Measurements from ENCODE around the gene ARHGAP35. TPM values are rescaled to one million over a fixed set of nuclear protein-coding genes. Genes with fewer than 3 reads are reported as not detected.

The ARHGAP35 gene
- total and polyA plus RNA-seq, 10 of the 15 experiments (the other 5 are each of a cell fraction or from before 2014, with no cell fraction given) = 0.85 to 29.9 (median 11.5) TPM

DNA sequence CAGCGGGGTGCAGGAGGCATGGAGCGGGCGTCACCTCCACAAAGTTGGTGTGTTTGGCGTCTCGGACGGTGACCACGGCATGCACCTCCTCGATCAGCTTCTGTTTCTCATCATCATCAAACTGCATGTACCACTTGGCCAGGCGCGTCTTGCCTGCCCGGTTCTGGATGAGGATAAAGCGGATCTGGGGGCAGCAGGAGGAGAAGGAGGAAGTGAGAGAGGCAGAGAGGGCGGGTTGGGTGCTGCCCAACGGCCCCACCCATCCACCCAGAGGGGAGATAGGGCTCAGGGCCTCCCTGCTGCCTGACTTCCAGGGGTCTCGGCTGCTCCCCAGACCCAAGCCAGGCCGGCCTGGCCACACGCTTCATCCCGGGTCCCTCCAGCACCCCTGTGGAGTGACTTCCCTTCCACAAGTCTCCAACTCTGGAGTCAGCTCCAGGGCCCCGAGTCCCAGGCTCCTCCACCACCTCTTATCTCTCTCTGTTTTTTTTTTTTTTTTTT lies 14.8 kb upstream of the ARHGAP35 start:
- H3K4me3 ChIP-seq = no peak overlapping the region
- TF ChIP-seq SPI1 (IDR thresholded peaks at IDR 0.05; ENCODE audit: borderline replicate concordance, insufficient read depth, low read depth, low read length) = peak; percentile 78; the same call in 1 of the 2 replicates
- no peak for TF ChIP-seq MYC (IDR thresholded peaks at IDR 0.05; ENCODE audit: insufficient read depth, insufficient read length, insufficient replicate concordance, low read length, severe bottlenecking)
- H3K4me1 ChIP-seq (ENCODE audit: control insufficient read depth, insufficient read depth, low read length) = peaks cover 3% of the 10 kb centered on the region; the same call in 1 of the 2 replicates
- no peaks in the 10 kb centered on the region for H3K27me3 ChIP-seq (replicated peaks in 1 of 2; ENCODE audit: control insufficient read depth in 2 of 2, insufficient read depth in 2 of 2, low read length in 1 of 2)
- H3K9me3 ChIP-seq (replicated peaks; ENCODE audit: control insufficient read depth, insufficient read depth, low read length) = no peaks in the 10 kb centered on the region
- H3K36me3 ChIP-seq (ENCODE audit: control insufficient read depth in 2 of 2, insufficient read depth in 2 of 2, low read length in 1 of 2) = peaks cover 0 to 9% of the 10 kb centered on the region in 2 experiments; a peak in 2 of 4 replicates
- peaks cover 14% of the 10 kb centered on the region for H3K79me2 ChIP-seq (ENCODE audit: control insufficient read depth, insufficient read depth, low read length)
- H4K20me1 ChIP-seq (ENCODE audit: control insufficient read depth, insufficient read depth) = no peaks in the 10 kb centered on the region
- RAD21 ChIA-PET (ENCODE audit: unreplicated experiment) = no interaction called here
- no peak overlapping the region for H2AFZ ChIP-seq (ENCODE audit: control insufficient read depth, low read depth, low read length)
- FAIRE-seq (no peak), DNase-seq (ENCODE audit: low read depth, low spot score) (no peak), ATAC-seq (no peak)
- 88% methylated on average over 17 of the region's 19 CpGs for WGBS (ENCODE audit: insufficient coverage, insufficient replicate concordance, low lambda C conversion rate, missing lambda C conversion rate)
- H3K27ac ChIP-seq (ENCODE audit: control insufficient read depth, insufficient read depth) = no peak overlapping the region
- BruUV-seq (replicated peaks) = no TSS peak
- intact Hi-C loops (cut with micrococcal nuclease; ENCODE audit: unreplicated experiment) = no loop called here
- H3K4me2 ChIP-seq (ENCODE audit: control insufficient read depth, insufficient read depth) = no peak overlapping the region
- POLR2A ChIA-PET = interaction anchor here (0.5 to 1.1 kb wide), 3 partner anchors 33 to 226 kb away, joined by 3 read pairs; no protein-coding TSS in a partner anchor
- H3K9ac ChIP-seq (ENCODE audit: control insufficient read depth, insufficient read depth, low read length) = no peak overlapping the region
- SMC1A ChIA-PET (ENCODE audit: uncharacterized antibody, unreplicated experiment) = no interaction called here
- in situ Hi-C loops (cut with MboI) = no loop called here
- CTCF ChIA-PET = interaction anchor here (1.8 to 13.4 kb wide), 2 partner anchors 88 to 95 kb away, joined by 9 to 134 read pairs; no protein-coding TSS in a partner anchor

DNA sequence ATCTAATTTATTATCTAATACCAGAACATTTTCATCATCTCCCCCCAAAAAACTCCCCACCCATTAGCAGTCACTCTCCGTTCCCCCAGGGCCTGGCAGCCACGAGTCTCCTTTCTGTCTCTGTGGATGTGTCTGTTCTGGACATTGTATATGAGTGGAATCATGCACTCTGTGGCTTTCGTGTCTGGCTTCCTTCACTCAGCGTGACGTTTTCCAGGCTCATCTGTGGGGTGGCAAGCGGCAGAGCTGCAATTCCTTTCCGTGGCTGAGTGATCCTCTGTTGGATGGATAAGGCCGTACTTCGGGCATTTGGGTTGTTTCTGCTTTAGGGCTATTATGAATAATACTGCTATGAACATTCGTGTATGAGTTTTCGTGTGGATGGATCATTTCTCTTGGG lies 13.3 kb upstream of the ARHGAP35 start:
- in situ Hi-C loops (cut with MboI) = no loop called here
- ChIA-PET RAD21 (ENCODE audit: unreplicated experiment) (no interaction called here), SMC1A (ENCODE audit: uncharacterized antibody, unreplicated experiment) (interaction anchor here (0.9 to 1.0 kb wide), 2 partner anchors 17 to 89 kb away, joined by 3 to 4 read pairs; no protein-coding TSS in a partner anchor), CTCF (interaction anchor here (1.8 to 13.4 kb wide), 2 partner anchors 89 to 96 kb away, joined by 9 to 134 read pairs; no protein-coding TSS in a partner anchor), POLR2A (no interaction called here)
- no peak overlapping the region for H2AFZ ChIP-seq (ENCODE audit: control insufficient read depth, low read depth, low read length)
- no peaks in the 10 kb centered on the region for H3K27me3 ChIP-seq (replicated peaks in 1 of 2; ENCODE audit: control insufficient read depth in 2 of 2, insufficient read depth in 2 of 2, low read length in 1 of 2)
- FAIRE-seq = no peak
- ATAC-seq = no peak
- no peak overlapping the region for H3K4me3 ChIP-seq
- BruUV-seq (replicated peaks) = TSS peak; percentile 77
- DNase-seq (ENCODE audit: low read depth, low spot score) = no peak
- no peak overlapping the region for H3K27ac ChIP-seq (ENCODE audit: control insufficient read depth, insufficient read depth)
- H3K4me2 ChIP-seq (ENCODE audit: control insufficient read depth, insufficient read depth) = no peak overlapping the region
- whole genome bisulfite sequencing (ENCODE audit: insufficient coverage, insufficient replicate concordance, low lambda C conversion rate, missing lambda C conversion rate) = 91% methylated on average over 11 of the region's 11 CpGs
- peaks cover 14% of the 10 kb centered on the region for H3K79me2 ChIP-seq (ENCODE audit: control insufficient read depth, insufficient read depth, low read length)
- peaks cover 0 to 9% of the 10 kb centered on the region in 2 experiments; a peak in 2 of 4 replicates for H3K36me3 ChIP-seq (ENCODE audit: control insufficient read depth in 2 of 2, insufficient read depth in 2 of 2, low read length in 1 of 2)
- no peaks in the 10 kb centered on the region for H3K9me3 ChIP-seq (replicated peaks; ENCODE audit: control insufficient read depth, insufficient read depth, low read length)
- no peak overlapping the region for H3K9ac ChIP-seq (ENCODE audit: control insufficient read depth, insufficient read depth, low read length)
- no peaks in the 10 kb centered on the region for H4K20me1 ChIP-seq (ENCODE audit: control insufficient read depth, insufficient read depth)
- peaks cover 3% of the 10 kb centered on the region; the same call in 1 of the 2 replicates for H3K4me1 ChIP-seq (ENCODE audit: control insufficient read depth, insufficient read depth, low read length)
- intact Hi-C loops (cut with micrococcal nuclease; ENCODE audit: unreplicated experiment) = no loop called here
- no peak for TF ChIP-seq RAD51 (IDR thresholded peaks at IDR 0.05)
- TF ChIP-seq, protein P1, sequence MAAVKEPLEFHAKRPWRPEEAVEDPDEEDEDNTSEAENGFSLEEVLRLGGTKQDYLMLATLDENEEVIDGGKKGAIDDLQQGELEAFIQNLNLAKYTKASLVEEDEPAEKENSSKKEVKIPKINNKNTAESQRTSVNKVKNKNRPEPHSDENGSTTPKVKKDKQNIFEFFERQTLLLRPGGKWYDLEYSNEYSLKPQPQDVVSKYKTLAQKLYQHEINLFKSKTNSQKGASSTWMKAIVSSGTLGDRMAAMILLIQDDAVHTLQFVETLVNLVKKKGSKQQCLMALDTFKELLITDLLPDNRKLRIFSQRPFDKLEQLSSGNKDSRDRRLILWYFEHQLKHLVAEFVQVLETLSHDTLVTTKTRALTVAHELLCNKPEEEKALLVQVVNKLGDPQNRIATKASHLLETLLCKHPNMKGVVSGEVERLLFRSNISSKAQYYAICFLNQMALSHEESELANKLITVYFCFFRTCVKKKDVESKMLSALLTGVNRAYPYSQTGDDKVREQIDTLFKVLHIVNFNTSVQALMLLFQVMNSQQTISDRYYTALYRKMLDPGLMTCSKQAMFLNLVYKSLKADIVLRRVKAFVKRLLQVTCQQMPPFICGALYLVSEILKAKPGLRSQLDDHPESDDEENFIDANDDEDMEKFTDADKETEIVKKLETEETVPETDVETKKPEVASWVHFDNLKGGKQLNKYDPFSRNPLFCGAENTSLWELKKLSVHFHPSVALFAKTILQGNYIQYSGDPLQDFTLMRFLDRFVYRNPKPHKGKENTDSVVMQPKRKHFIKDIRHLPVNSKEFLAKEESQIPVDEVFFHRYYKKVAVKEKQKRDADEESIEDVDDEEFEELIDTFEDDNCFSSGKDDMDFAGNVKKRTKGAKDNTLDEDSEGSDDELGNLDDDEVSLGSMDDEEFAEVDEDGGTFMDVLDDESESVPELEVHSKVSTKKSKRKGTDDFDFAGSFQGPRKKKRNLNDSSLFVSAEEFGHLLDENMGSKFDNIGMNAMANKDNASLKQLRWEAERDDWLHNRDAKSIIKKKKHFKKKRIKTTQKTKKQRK (IDR thresholded peaks at IDR 0.05; ENCODE audit: low read depth, low read length) = no peak
- TF ChIP-seq, protein P2, sequence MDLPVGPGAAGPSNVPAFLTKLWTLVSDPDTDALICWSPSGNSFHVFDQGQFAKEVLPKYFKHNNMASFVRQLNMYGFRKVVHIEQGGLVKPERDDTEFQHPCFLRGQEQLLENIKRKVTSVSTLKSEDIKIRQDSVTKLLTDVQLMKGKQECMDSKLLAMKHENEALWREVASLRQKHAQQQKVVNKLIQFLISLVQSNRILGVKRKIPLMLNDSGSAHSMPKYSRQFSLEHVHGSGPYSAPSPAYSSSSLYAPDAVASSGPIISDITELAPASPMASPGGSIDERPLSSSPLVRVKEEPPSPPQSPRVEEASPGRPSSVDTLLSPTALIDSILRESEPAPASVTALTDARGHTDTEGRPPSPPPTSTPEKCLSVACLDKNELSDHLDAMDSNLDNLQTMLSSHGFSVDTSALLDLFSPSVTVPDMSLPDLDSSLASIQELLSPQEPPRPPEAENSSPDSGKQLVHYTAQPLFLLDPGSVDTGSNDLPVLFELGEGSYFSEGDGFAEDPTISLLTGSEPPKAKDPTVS (IDR thresholded peaks at IDR 0.05; ENCODE audit: low read depth, low read length) = no peak
- no peak for TF ChIP-seq CBX5 (IDR thresholded peaks at IDR 0.05; ENCODE audit: low read depth)
- TF ChIP-seq NFYB (IDR thresholded peaks at IDR 0.05; ENCODE audit: insufficient read depth, low read depth, low read length) = no peak
- TF ChIP-seq NFYA (IDR thresholded peaks at IDR 0.05; ENCODE audit: borderline replicate concordance, low read depth, low read length) = no peak
- no peak for TF ChIP-seq KAT2A (conservative IDR thresholded peaks at IDR 0.05; ENCODE audit: control insufficient read depth, low read depth, low read length)
- no peak for TF ChIP-seq YY1 (IDR thresholded peaks at IDR 0.05; ENCODE audit: low read depth, low read length)
- TF ChIP-seq SMC3 (IDR thresholded peaks at IDR 0.05; ENCODE audit: borderline replicate concordance, low read length) = no peak
- TF ChIP-seq HDAC6 (IDR thresholded peaks at IDR 0.05; ENCODE audit: unreplicated experiment) = no peak

Data from GM12878 (cell line).